Keratinocyte (primary cell): ENCODE measurements around the gene TMEM196.

Experiments used
- EZH2 ChIP-seq: IDR thresholded peaks from one replicate; pipeline ENCODE4 v1.6.1; 2012; ENCODE audit warnings: inconsistent platforms, mild to moderate bottlenecking, low read length, moderate library complexity
- TF ChIP-seq, protein P1 (sequence below), 3 experiments: IDR thresholded peaks in 1 of 3; conservative IDR thresholded peaks in 1 of 3; optimal IDR thresholded peaks in 1 of 3; 2 replicates in 2 of 3; 3 replicates in 1 of 3; pipeline versions ENCODE3 to v1.5.1; 2011; ENCODE audit warnings: low read length in 3 of 3, mild to moderate bottlenecking in 3 of 3, moderate library complexity in 2 of 3, control low read depth in 1 of 3, inconsistent platforms in 1 of 3; ENCODE audit not compliant: insufficient read depth in 2 of 3; ENCODE audit errors: extremely low read depth in 1 of 3

- TF ChIP-seq, protein P1, sequence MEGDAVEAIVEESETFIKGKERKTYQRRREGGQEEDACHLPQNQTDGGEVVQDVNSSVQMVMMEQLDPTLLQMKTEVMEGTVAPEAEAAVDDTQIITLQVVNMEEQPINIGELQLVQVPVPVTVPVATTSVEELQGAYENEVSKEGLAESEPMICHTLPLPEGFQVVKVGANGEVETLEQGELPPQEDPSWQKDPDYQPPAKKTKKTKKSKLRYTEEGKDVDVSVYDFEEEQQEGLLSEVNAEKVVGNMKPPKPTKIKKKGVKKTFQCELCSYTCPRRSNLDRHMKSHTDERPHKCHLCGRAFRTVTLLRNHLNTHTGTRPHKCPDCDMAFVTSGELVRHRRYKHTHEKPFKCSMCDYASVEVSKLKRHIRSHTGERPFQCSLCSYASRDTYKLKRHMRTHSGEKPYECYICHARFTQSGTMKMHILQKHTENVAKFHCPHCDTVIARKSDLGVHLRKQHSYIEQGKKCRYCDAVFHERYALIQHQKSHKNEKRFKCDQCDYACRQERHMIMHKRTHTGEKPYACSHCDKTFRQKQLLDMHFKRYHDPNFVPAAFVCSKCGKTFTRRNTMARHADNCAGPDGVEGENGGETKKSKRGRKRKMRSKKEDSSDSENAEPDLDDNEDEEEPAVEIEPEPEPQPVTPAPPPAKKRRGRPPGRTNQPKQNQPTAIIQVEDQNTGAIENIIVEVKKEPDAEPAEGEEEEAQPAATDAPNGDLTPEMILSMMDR (optimal IDR thresholded peaks at IDR 0.05 in 1 of 3, IDR thresholded peaks at IDR 0.05 in 1 of 3, conservative IDR thresholded peaks at IDR 0.05 in 1 of 3; ENCODE audit: extremely low read depth in 1 of 3, insufficient read depth in 2 of 3, low read length in 3 of 3), result no peak
- TF ChIP-seq EZH2, result no peak
These were observed 44.7 kb downstream of the TMEM196 start for GRCh38 chr7:19728716-19729115.
